Keratinocyte (primary cell): ENCODE data around the gene UROD.

Experiments used
- CTCF ChIP-seq, 3 experiments: IDR thresholded peaks in 1 of 3; conservative IDR thresholded peaks in 1 of 3; optimal IDR thresholded peaks in 1 of 3; 2 replicates in 2 of 3; 3 replicates in 1 of 3; pipeline versions ENCODE3 to v1.5.1; 2011; ENCODE audit warnings: low read length in 3 of 3, mild to moderate bottlenecking in 3 of 3, moderate library complexity in 2 of 3, control low read depth in 1 of 3, inconsistent platforms in 1 of 3; ENCODE audit not compliant: insufficient read depth in 2 of 3; ENCODE audit errors: extremely low read depth in 1 of 3
- EZH2 ChIP-seq: IDR thresholded peaks from one replicate; pipeline ENCODE4 v1.6.1; 2012; ENCODE audit warnings: inconsistent platforms, mild to moderate bottlenecking, low read length, moderate library complexity

- TF ChIP-seq CTCF (optimal IDR thresholded peaks at IDR 0.05 in 1 of 3, IDR thresholded peaks at IDR 0.05 in 1 of 3, conservative IDR thresholded peaks at IDR 0.05 in 1 of 3; ENCODE audit: extremely low read depth in 1 of 3, insufficient read depth in 2 of 3, low read length in 3 of 3) (no peak), EZH2 (no peak)
Measured at GRCh38 chr1:44999232-44999631, 12.8 kb upstream of the UROD start.
